SK-N-MC (cell line): ENCODE results near the gene ANKRD13D.

ENCODE experiments used
- EZH2 ChIP-seq: fragments of 200-600 bp; sonication (generic); IDR thresholded peaks from one replicate; pipeline ENCODE4 v1.6.1; 2017; ENCODE audit warnings: antibody characterized with exemption
- FOXP2 ChIP-seq: optimal IDR thresholded peaks from 2 replicates; pipeline ENCODE3; 2011; ENCODE audit warnings: mild to moderate bottlenecking, moderate library complexity; ENCODE audit not compliant: insufficient read depth; ENCODE audit errors: extremely low read length, control extremely low read depth
- POLR2AphosphoS5 ChIP-seq: IDR thresholded peaks from 2 replicates; pipeline ENCODE4 v1.6.1; 2012; ENCODE audit warnings: mild to moderate bottlenecking, low read depth, low read length, borderline replicate concordance

DNA sequence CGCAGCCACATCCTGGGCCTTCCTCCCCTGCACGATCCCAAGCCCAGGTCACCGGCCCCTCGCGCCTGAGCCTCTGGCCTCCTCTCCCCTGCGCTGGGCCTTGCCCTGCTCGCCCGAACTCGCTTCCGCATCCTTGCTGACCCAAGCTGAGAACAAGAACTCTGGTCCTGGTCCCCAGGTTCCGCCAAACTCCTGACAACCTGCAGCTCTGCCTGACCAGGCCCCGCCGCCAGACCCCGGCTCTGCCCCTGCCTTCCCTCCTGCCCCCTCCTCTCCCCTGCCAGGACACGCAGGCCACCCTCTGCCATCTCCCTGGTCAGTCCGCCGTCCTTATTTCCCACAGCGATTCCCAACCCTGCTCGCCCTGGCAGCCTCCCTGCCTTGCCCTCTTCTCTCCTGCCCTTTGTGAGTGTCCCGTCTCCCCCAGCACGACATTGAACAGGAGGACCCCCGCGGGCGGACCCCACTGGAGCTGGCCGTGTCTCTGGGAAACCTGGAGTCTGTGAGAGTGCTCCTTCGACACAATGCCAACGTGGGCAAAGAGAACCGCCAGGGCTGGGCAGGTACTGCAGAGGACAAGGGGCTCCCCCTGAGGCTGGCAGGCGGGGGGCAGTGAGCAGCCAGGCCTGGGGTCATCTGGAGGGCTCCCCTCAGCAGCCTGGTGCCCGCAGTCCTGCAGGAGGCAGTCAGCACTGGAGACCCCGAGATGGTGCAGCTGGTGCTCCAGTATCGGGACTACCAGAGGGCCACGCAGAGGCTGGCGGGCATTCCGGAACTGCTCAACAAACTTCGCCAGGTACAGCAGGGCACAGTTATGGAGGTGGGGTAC is 762 bp downstream of the ANKRD13D start:
- TF ChIP-seq POLR2AphosphoS5: no peak
- no peak for TF ChIP-seq EZH2
- no peak for TF ChIP-seq FOXP2
